ENCODE measurements around the gene LPIN3.
"Not testable (repeated sequence)": the region's sequence is repeated elsewhere in the genome, so short reads cannot be mapped to it uniquely, and the experiment has no call there.

GRCh38 chr20:41312009-41312408 lies 28.6 kb upstream of the LPIN3 start:
- TF ChIP-seq CTCF (IDR thresholded peaks at IDR 0.05; ENCODE audit: control extremely low read depth in 1 of 3, insufficient read depth in 1 of 3, low read depth in 1 of 3, low read length in 3 of 3); RAD21 (IDR thresholded peaks at IDR 0.05 in 1 of 2, conservative IDR thresholded peaks at IDR 0.05 in 1 of 2; ENCODE audit: low read depth in 2 of 2, low read length in 2 of 2); CEBPB (IDR thresholded peaks at IDR 0.05; ENCODE audit: low read depth, low read length); EGR1 (IDR thresholded peaks at IDR 0.05; ENCODE audit: borderline replicate concordance, low read depth, low read length); SP2 (IDR thresholded peaks at IDR 0.05; ENCODE audit: low read length); SUZ12 (IDR thresholded peaks at IDR 0.05; ENCODE audit: low read length); CBX8 (IDR thresholded peaks at IDR 0.05; ENCODE audit: borderline replicate concordance, low read depth, low read length); POLR2A (IDR thresholded peaks at IDR 0.05; ENCODE audit: control extremely low read depth in 1 of 2, low read depth in 2 of 2, low read length in 2 of 2); TBP (IDR thresholded peaks at IDR 0.05; ENCODE audit: low read depth, low read length); YY1 (IDR thresholded peaks at IDR 0.05; ENCODE audit: low read depth, low read length): not testable (repeated sequence)

All from H1 (cell line).